ENCODE results near the gene MAP3K4.

MAP3K4 gene

DNA sequence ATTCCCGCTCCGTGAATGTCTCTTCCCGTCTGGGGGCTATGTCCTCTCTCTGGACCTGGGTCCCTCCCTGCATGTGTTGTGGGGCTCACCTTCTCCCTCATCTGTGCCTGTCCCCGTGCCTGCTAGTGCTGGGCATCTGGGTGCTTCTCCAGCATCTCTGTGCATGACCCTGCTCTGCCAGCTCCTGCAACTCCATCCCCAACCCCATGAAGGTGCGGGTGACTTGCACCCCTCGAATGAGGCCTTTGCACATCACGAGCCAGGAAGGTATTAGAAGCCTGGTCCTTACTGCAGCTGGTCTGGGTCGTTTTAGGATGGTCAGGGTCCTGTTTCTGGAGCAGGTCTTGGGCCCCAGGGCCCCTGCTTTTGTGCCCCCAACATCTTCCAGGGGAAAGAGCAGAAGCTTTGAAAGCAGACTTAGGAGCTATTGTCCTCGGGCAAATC lies 172.6 kb downstream of the MAP3K4 start:
- H3K36me3 ChIP-seq (ENCODE audit: insufficient read depth, low read length), result peaks cover 4% of the 10 kb centered on the region; the same call in 1 of the 2 replicates
- DNase-seq (ENCODE audit: low read depth, low spot score), result no peak
- no peaks in the 10 kb centered on the region for H3K9me3 ChIP-seq (ENCODE audit: low read depth, low read length)
- no peak overlapping the region for H3K4me3 ChIP-seq
- H3K27ac ChIP-seq, result no peak overlapping the region
- H3K9ac ChIP-seq (ENCODE audit: insufficient read length), result no peak overlapping the region
- TF ChIP-seq FOXP2 (optimal IDR thresholded peaks at IDR 0.05; ENCODE audit: control extremely low read depth, extremely low read length, insufficient read depth) (no peak), EZH2 (IDR thresholded peaks at IDR 0.05) (no peak), POLR2AphosphoS5 (IDR thresholded peaks at IDR 0.05; ENCODE audit: borderline replicate concordance, low read depth, low read length) (no peak)

DNA sequence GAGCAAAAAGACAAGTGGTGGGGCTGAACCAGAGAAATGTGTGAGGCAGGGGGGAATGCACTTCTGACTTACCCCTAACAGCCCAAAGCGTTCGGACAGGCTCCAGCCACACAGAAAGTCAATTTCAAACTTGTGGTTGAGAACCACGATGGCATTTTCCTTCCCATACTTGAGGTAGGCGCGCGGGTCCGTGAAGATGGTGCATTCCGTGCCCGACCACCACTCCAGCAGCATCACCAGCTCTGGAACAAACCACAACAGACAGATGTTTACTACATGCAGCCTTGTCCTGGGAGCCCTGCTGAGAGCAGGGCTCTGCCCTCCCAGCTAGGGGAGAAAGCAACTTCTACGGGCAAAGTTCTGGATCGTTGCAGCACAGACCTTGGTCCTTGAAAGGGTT lies 174.6 kb downstream of the MAP3K4 start:
- Histone ChIP-seq H3K27ac (no peak overlapping the region), H3K36me3 (ENCODE audit: insufficient read depth, low read length) (peaks cover 4% of the 10 kb centered on the region; the same call in 1 of the 2 replicates), H3K9ac (ENCODE audit: insufficient read length) (no peak overlapping the region), H3K9me3 (ENCODE audit: low read depth, low read length) (no peaks in the 10 kb centered on the region), H3K4me3 (no peak overlapping the region)
- DNase-seq (ENCODE audit: low read depth, low spot score), result no peak
- TF ChIP-seq EZH2 (IDR thresholded peaks at IDR 0.05), result no peak
- no peak for TF ChIP-seq FOXP2 (optimal IDR thresholded peaks at IDR 0.05; ENCODE audit: control extremely low read depth, extremely low read length, insufficient read depth)
- TF ChIP-seq POLR2AphosphoS5 (IDR thresholded peaks at IDR 0.05; ENCODE audit: borderline replicate concordance, low read depth, low read length), result no peak

DNA sequence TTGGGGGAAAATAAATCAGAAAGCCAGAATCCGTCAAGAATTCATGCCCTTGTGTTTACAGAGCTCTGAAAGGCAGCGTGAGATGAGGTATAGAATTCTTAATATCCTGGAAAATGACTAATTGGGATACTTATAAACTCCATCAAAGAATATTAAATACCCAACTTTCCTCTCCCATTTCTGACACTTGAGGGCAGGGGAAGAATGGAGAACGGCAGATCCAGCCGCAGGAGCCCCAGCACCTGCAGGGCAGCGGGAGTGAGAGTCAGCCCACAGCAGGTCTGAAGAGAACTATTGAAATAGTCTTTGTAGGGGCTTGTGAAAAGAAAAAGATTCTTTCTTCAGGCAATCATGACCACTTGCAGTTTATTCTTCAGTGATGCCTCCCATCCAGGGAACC lies 175.1 kb downstream of the MAP3K4 start:
- Histone ChIP-seq H3K27ac (no peak overlapping the region), H3K36me3 (ENCODE audit: insufficient read depth, low read length) (peaks cover 4% of the 10 kb centered on the region; the same call in 1 of the 2 replicates), H3K4me3 (no peak overlapping the region), H3K9ac (ENCODE audit: insufficient read length) (no peak overlapping the region), H3K9me3 (ENCODE audit: low read depth, low read length) (no peaks in the 10 kb centered on the region)
- no peak for DNase-seq (ENCODE audit: low read depth, low spot score)
- TF ChIP-seq EZH2 (IDR thresholded peaks at IDR 0.05) (no peak), FOXP2 (optimal IDR thresholded peaks at IDR 0.05; ENCODE audit: control extremely low read depth, extremely low read length, insufficient read depth) (no peak), POLR2AphosphoS5 (IDR thresholded peaks at IDR 0.05; ENCODE audit: borderline replicate concordance, low read depth, low read length) (no peak)
